MM.1S (cell line): ENCODE data around the gene PTPN1.

Experiments used
- DNase-seq: peaks from one replicate; pipeline ENCODE4 v3.0.0-alpha.2; 2015
- H2AFZ ChIP-seq: fragments of 300-600 bp; sonication (generic); 2 replicates; pipeline ENCODE4 v1.6.0; 2016; ENCODE audit warnings: antibody characterized with exemption, low read length
- H3F3A ChIP-seq: fragments of 300-600 bp; sonication (generic); 2 replicates; pipeline ENCODE4 v1.6.1; 2016; ENCODE audit warnings: mild to moderate bottlenecking, antibody characterized with exemption, low read length, moderate library complexity, mixed read lengths; ENCODE audit not compliant: insufficient read depth
- H3K27ac ChIP-seq: fragments of 300-600 bp; sonication (generic); 2 replicates; pipeline ENCODE4 v1.5.1; 2016; ENCODE audit warnings: mild to moderate bottlenecking, low read length
- H3K27me3 ChIP-seq: fragments of 300-600 bp; sonication (generic); replicated peaks from 2 replicates; pipeline ENCODE4 v1.6.0; 2016; ENCODE audit warnings: low read length; ENCODE audit not compliant: insufficient read depth
- H3K36me3 ChIP-seq: fragments of 300-600 bp; sonication (generic); replicated peaks from 2 replicates; pipeline ENCODE4 v1.6.1; 2016; ENCODE audit warnings: mild to moderate bottlenecking, low read length, mixed read lengths; ENCODE audit not compliant: insufficient read depth
- H3K4me1 ChIP-seq: fragments of 300-600 bp; sonication (generic); 2 replicates; pipeline ENCODE4 v1.6.1; 2016; ENCODE audit warnings: low read length, mixed read lengths
- H3K4me2 ChIP-seq: fragments of 300-600 bp; sonication (generic); 2 replicates; pipeline ENCODE4 v1.6.0; 2016; ENCODE audit warnings: low read depth, low read length
- H3K4me3 ChIP-seq: fragments of 300-600 bp; sonication (generic); 2 replicates; pipeline ENCODE4 v1.5.1; 2016; ENCODE audit warnings: low read length, mixed read lengths
- H3K79me2 ChIP-seq: fragments of 300-600 bp; sonication (generic); 2 replicates; pipeline ENCODE4 v1.6.1; 2016; ENCODE audit warnings: mixed run types, low read length, mixed read lengths
- H3K9ac ChIP-seq: fragments of 300-600 bp; sonication (generic); 2 replicates; pipeline ENCODE4 v1.6.1; 2016; ENCODE audit warnings: low read length, mixed read lengths
- H3K9me2 ChIP-seq: fragments of 300-600 bp; sonication (generic); replicated peaks from 2 replicates; pipeline ENCODE4 v1.6.1; 2016; ENCODE audit warnings: mild to moderate bottlenecking, low read length, mixed read lengths; ENCODE audit not compliant: insufficient read depth
- H3K9me3 ChIP-seq: fragments of 300-600 bp; sonication (generic); replicated peaks from 2 replicates; pipeline ENCODE4 v1.6.1; 2016; ENCODE audit warnings: mild to moderate bottlenecking, low read length, mixed read lengths; ENCODE audit not compliant: insufficient read depth
- H4K20me1 ChIP-seq: fragments of 300-600 bp; sonication (generic); 2 replicates; pipeline ENCODE4 v1.6.1; 2016; ENCODE audit warnings: mild to moderate bottlenecking, low read length, moderate library complexity, mixed read lengths; ENCODE audit not compliant: insufficient read depth
- EZH2 ChIP-seq: fragments of 300-600 bp; sonication (generic); optimal IDR thresholded peaks from 2 replicates; pipeline ENCODE3; 2017; ENCODE audit warnings: low read depth, mild to moderate bottlenecking, antibody characterized with exemption, low read length, mixed read lengths
- EZH2phosphoT487 ChIP-seq: fragments of 300-600 bp; sonication (generic); IDR thresholded peaks from 2 replicates; pipeline ENCODE4 v1.6.1; 2018; ENCODE audit warnings: antibody characterized with exemption, low read length
- TF ChIP-seq, protein P1 (sequence below): fragments of 300-600 bp; sonication (generic); IDR thresholded peaks from 2 replicates; pipeline ENCODE4 v1.5.1; 2016; ENCODE audit warnings: antibody characterized with exemption, low read length, mixed read lengths

Gene PTPN1

DNA sequence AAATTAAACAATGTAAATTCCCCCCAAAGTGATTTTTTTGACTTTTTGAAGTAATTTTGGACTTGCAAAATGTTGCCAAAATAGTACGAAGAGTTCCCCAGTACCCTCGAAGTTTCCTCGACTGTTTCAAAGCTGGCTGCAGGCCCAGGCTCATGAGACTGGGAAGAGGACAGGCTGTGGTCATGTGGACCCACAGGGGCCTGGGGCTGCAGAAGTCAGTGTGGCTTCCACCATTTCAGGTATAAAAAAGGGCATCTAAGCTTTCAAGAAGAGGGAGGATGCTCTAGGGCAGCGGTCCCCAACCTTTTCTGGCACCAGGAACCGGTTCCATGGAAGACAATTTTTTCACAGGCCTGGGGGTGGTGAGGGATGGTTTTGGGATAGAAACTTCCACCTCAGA lies 75.0 kb downstream of the PTPN1 start:
- no peak overlapping the region for H3K9ac ChIP-seq
- H3K36me3 ChIP-seq: peaks cover 7% of the 10 kb centered on the region; the same call in 1 of the 2 replicates
- H3F3A ChIP-seq: no peaks in the 10 kb centered on the region
- no peaks in the 10 kb centered on the region for H3K27me3 ChIP-seq
- H3K4me2 ChIP-seq: no peak overlapping the region
- no peak overlapping the region for H3K27ac ChIP-seq
- TF ChIP-seq EZH2 (no peak), EZH2phosphoT487 (no peak)
- TF ChIP-seq, protein P1, sequence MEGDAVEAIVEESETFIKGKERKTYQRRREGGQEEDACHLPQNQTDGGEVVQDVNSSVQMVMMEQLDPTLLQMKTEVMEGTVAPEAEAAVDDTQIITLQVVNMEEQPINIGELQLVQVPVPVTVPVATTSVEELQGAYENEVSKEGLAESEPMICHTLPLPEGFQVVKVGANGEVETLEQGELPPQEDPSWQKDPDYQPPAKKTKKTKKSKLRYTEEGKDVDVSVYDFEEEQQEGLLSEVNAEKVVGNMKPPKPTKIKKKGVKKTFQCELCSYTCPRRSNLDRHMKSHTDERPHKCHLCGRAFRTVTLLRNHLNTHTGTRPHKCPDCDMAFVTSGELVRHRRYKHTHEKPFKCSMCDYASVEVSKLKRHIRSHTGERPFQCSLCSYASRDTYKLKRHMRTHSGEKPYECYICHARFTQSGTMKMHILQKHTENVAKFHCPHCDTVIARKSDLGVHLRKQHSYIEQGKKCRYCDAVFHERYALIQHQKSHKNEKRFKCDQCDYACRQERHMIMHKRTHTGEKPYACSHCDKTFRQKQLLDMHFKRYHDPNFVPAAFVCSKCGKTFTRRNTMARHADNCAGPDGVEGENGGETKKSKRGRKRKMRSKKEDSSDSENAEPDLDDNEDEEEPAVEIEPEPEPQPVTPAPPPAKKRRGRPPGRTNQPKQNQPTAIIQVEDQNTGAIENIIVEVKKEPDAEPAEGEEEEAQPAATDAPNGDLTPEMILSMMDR: no peak
- no peaks in the 10 kb centered on the region for H3K9me2 ChIP-seq
- H3K9me3 ChIP-seq: no peaks in the 10 kb centered on the region
- H3K4me3 ChIP-seq: no peak overlapping the region
- 0 out of 2 replicates have a peak, but pooled peaks cover 4% of the 10 kb centered on the region for H4K20me1 ChIP-seq
- H3K4me1 ChIP-seq: peaks cover 5% of the 10 kb centered on the region
- DNase-seq: no peak
- no peak overlapping the region for H2AFZ ChIP-seq
- no peaks in the 10 kb centered on the region for H3K79me2 ChIP-seq

DNA sequence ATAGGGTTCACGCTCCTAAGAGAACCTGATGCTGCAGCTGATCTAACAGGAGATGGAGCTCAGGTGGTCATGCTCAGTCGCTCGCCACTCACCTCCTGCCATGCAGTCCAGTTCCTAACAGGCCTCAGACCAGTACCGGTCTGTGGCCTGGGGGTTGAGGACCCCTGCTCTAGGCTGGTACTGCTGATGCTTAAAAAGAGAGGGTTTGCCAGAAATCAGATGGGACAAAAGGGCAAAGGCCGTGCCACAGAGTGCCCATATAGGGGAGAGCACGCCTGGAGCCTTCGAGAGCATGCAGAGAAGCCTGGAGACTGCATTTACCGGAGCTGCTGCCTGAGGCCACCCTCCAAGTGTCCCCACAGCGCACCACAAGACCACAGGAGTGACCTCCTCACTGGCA lies 75.5 kb downstream of the PTPN1 start:
- H3K27ac ChIP-seq: no peak overlapping the region
- TF ChIP-seq, protein P1: no peak
- no peak for TF ChIP-seq EZH2

DNA sequence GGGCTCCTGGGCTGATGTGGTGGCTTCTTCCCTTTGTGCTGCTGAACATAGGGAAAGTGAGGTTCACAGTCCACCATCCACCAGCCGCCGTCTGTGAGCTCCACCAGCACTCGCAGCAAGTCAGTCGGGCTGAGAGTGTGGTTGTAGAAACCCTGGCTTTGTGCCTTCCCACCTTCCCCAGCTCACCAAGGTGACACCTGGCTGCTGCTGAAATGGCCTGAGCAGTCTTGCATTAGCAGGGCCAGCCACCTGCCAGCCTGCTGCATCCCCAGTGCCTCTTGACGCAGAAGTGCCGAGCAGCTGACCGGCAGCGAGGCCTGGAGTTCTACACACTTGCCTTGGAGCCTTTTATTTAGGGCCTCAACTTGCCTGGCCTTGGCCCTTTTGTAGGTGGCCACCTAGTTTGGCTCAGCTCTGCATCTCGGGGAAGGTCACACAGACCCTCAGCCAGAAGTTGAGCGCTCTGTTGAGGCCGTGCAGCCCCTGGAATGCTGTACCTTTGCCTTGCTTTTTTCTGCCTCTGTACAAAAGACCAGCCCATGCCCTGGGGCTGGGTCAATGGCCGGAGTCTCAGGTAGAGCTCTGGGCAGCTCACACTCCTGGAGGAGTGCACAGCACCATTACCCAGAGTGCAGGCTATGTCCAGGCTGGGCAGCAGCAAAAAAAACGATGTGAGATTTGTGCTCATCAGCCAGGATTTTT lies 76.5 kb downstream of the PTPN1 start:
- DNase-seq: no peak
- peaks cover 3% of the 10 kb centered on the region; the same call in 1 of the 2 replicates for H3K36me3 ChIP-seq

More for the DNA sequence above, 75.5 kb downstream of the PTPN1 start:
- no peak overlapping the region for H3K9ac ChIP-seq
- no peaks in the 10 kb centered on the region for H3F3A ChIP-seq
- H3K4me2 ChIP-seq: no peak overlapping the region
- no peak overlapping the region for H2AFZ ChIP-seq
- H3K4me3 ChIP-seq: no peak overlapping the region
- H3K36me3 ChIP-seq: peaks cover 5% of the 10 kb centered on the region; the same call in 1 of the 2 replicates
- DNase-seq: no peak
- no peaks in the 10 kb centered on the region for H3K79me2 ChIP-seq
- no peaks in the 10 kb centered on the region for H3K27me3 ChIP-seq
- H3K9me3 ChIP-seq: no peaks in the 10 kb centered on the region
- no peaks in the 10 kb centered on the region for H3K9me2 ChIP-seq
- peaks cover 5% of the 10 kb centered on the region for H3K4me1 ChIP-seq
- H4K20me1 ChIP-seq: 0 out of 2 replicates have a peak, but pooled peaks cover 4% of the 10 kb centered on the region

More for the DNA sequence above, 76.5 kb downstream of the PTPN1 start:
- Histone ChIP-seq H3K4me1 (peaks cover 5% of the 10 kb centered on the region), H3F3A (no peaks in the 10 kb centered on the region), H3K9me3 (no peaks in the 10 kb centered on the region), H3K27ac (no peak overlapping the region), H3K4me2 (no peak overlapping the region), H3K4me3 (no peak overlapping the region), H3K9me2 (no peaks in the 10 kb centered on the region), H2AFZ (no peak overlapping the region), H3K27me3 (no peaks in the 10 kb centered on the region), H4K20me1 (0 out of 2 replicates have a peak, but pooled peaks cover 4% of the 10 kb centered on the region), H3K79me2 (no peaks in the 10 kb centered on the region), H3K9ac (no peak overlapping the region)
- no peak for TF ChIP-seq EZH2
- TF ChIP-seq, protein P1: no peak
- no peak for TF ChIP-seq EZH2phosphoT487
